ENCODE measurements around the gene FECH. TPM values are rescaled to one million over a fixed set of nuclear protein-coding genes. Genes with fewer than 3 reads are reported as not detected.
A peak's percentile ranks its signal among the peaks of the same experiment; 100 is the strongest.

The FECH gene
- total and polyA plus RNA-seq, 8 donors = 0.58 to 387 (median 8.2) TPM

- intact Hi-C loops (cut with DNase I; ENCODE audit: low total_unique reads) = no loop called here
- Histone ChIP-seq H3K4me1 (peaks cover 11 to 20% (median 18%) of the 10 kb centered on the region in 4 donors), H3K4me3 (peak overlapping the region; percentile 70 to 96 (median 70)), H3K27ac (peak overlapping the region; percentile 91 to 94 (median 91)), H3K27me3 (no peaks in the 10 kb centered on the region), H3K36me3 (peaks cover 0 to 7% (median 4%) of the 10 kb centered on the region in 4 donors), H3K9me3 (no peaks in the 10 kb centered on the region)
- TF ChIP-seq, protein P1, sequence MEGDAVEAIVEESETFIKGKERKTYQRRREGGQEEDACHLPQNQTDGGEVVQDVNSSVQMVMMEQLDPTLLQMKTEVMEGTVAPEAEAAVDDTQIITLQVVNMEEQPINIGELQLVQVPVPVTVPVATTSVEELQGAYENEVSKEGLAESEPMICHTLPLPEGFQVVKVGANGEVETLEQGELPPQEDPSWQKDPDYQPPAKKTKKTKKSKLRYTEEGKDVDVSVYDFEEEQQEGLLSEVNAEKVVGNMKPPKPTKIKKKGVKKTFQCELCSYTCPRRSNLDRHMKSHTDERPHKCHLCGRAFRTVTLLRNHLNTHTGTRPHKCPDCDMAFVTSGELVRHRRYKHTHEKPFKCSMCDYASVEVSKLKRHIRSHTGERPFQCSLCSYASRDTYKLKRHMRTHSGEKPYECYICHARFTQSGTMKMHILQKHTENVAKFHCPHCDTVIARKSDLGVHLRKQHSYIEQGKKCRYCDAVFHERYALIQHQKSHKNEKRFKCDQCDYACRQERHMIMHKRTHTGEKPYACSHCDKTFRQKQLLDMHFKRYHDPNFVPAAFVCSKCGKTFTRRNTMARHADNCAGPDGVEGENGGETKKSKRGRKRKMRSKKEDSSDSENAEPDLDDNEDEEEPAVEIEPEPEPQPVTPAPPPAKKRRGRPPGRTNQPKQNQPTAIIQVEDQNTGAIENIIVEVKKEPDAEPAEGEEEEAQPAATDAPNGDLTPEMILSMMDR (IDR thresholded peaks at IDR 0.05) = no peak
- TF ChIP-seq EP300 (IDR thresholded peaks at IDR 0.05) (no peak), POLR2AphosphoS5 (IDR thresholded peaks at IDR 0.05) (no peak), POLR2A (IDR thresholded peaks at IDR 0.05) (no peak)
- DNase-seq = peak in 1 of 2 donors; percentile 21
- WGBS, 5 donors = 8 to 21% (median 8%) methylated on average over 6 to 8 of the region's 8 CpGs
Observed at GRCh38 chr18:57585855-57586250, 649 bp downstream of the FECH start.

- DNase-seq = peak in 1 of 2 donors; percentile 19
- peak overlapping the region; percentile 70 to 96 (median 70) for H3K4me3 ChIP-seq
- peaks cover 0 to 10% (median 6%) of the 10 kb centered on the region in 4 donors for H3K36me3 ChIP-seq
- no peaks in the 10 kb centered on the region for H3K27me3 ChIP-seq
- no peak for TF ChIP-seq POLR2A (IDR thresholded peaks at IDR 0.05)
- TF ChIP-seq EP300 (IDR thresholded peaks at IDR 0.05) = no peak
- TF ChIP-seq, protein P1 (IDR thresholded peaks at IDR 0.05) = no peak
- TF ChIP-seq POLR2AphosphoS5 (IDR thresholded peaks at IDR 0.05) = no peak
- H3K27ac ChIP-seq = peak overlapping the region in 1 of 5 donors; percentile 91
- H3K4me1 ChIP-seq = peaks cover 11 to 20% (median 18%) of the 10 kb centered on the region in 4 donors
- no peaks in the 10 kb centered on the region for H3K9me3 ChIP-seq
- 31 to 61% (median 39%) methylated on average over 9 of the region's 9 CpGs for WGBS, 5 donors
- intact Hi-C loops (cut with DNase I; ENCODE audit: low total_unique reads) = no loop called here
Observed at GRCh38 chr18:57585421-57585820, 1.1 kb downstream of the FECH start.

- 96 to 98% (median 97%) methylated on average over 3 of the region's 3 CpGs for WGBS, 5 donors
Observed at GRCh38 chr18:57584444-57584843, 2.1 kb downstream of the FECH start.

DNA sequence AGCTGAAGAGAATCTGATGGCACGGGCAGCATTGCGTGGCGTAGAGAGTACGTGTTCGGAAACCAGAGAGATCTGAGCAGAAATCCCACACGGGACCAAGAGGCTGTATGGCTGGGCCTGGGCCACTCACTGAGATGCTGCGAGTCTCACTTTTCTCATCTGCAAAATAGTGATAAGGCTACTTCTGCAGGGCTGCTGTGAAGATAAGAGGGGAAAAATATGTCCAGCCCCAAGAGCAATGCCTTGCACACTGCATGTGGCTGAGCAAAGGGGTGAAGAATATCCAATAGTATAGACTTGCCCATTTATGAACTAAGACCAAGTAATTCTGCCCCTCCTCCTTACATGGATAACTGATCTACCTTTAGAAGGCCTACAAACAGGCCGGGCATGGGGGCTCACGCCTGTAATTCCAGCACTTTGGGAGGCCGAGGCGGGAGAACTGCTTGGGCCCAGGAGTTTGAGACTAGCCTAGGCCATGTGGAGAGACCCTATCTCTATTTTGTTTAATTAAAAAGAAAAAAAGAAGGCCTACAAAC, 3.1 kb downstream of the FECH start:
- intact Hi-C loops (cut with DNase I; ENCODE audit: low total_unique reads) = no loop called here
- TF ChIP-seq EP300 (IDR thresholded peaks at IDR 0.05) (no peak), POLR2A (IDR thresholded peaks at IDR 0.05) (no peak), POLR2AphosphoS5 (IDR thresholded peaks at IDR 0.05) (no peak)
- TF ChIP-seq, protein P1 (IDR thresholded peaks at IDR 0.05) = no peak
- DNase-seq = no peak
- Histone ChIP-seq H3K27me3 (no peaks in the 10 kb centered on the region), H3K27ac (no peak overlapping the region), H3K36me3 (peaks cover 6 to 29% (median 26%) of the 10 kb centered on the region in 4 donors), H3K4me3 (no peak overlapping the region), H3K4me1 (peaks cover 11 to 20% (median 18%) of the 10 kb centered on the region in 4 donors), H3K9me3 (no peaks in the 10 kb centered on the region)
- 83 to 93% (median 92%) methylated on average over 11 of the region's 11 CpGs for WGBS, 5 donors

More at GRCh38 chr18:57584444-57584843, 2.1 kb downstream of the FECH start:
- no peaks in the 10 kb centered on the region for H3K9me3 ChIP-seq
- no peaks in the 10 kb centered on the region for H3K27me3 ChIP-seq
- H3K36me3 ChIP-seq = peaks cover 0 to 20% (median 15%) of the 10 kb centered on the region in 4 donors
- TF ChIP-seq, protein P1 (IDR thresholded peaks at IDR 0.05) = no peak
- TF ChIP-seq POLR2A (IDR thresholded peaks at IDR 0.05) (no peak), POLR2AphosphoS5 (IDR thresholded peaks at IDR 0.05) (no peak), EP300 (IDR thresholded peaks at IDR 0.05) (no peak)
- no peak overlapping the region for H3K27ac ChIP-seq
- no peak overlapping the region for H3K4me3 ChIP-seq
- intact Hi-C loops (cut with DNase I; ENCODE audit: low total_unique reads) = no loop called here
- peaks cover 11 to 20% (median 18%) of the 10 kb centered on the region in 4 donors for H3K4me1 ChIP-seq
- no peak for DNase-seq

All from stomach (tissue), 9 donors.